ENCODE data around the gene SHROOM3.

Gene SHROOM3

GRCh38 chr4:76494243-76494642 lies 59.2 kb downstream of the SHROOM3 start:
- DNase-seq (ENCODE audit: low read depth): no peak

GRCh38 chr4:76494871-76495590 lies 60.0 kb downstream of the SHROOM3 start:
- DNase-seq (ENCODE audit: low read depth): no peak

- no peak for DNase-seq (ENCODE audit: low read depth)
Observed at GRCh38 chr4:76498550-76498949, 63.5 kb downstream of the SHROOM3 start.

GRCh38 chr4:76499461-76499860 lies 64.4 kb downstream of the SHROOM3 start:
- DNase-seq (ENCODE audit: low read depth): no peak

DNA sequence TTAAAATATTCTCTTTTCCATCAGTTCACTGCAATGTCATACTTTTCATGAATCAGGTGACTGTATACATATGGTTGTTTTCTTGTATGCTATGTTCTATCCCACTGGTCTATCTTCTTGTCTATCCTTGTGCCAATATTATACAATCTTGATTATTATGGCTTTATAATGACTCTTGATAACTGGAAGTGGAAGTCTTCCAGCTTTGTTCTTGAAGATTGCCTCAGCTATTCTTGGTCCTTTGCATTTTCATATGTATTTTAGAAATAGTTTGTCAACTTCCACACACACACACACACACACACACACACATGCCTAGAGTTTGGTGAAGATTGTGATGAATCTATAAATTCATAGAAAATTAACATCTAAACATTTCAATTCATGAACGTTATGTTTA lies 67.9 kb downstream of the SHROOM3 start:
- no peak for DNase-seq (ENCODE audit: low read depth)

DNA sequence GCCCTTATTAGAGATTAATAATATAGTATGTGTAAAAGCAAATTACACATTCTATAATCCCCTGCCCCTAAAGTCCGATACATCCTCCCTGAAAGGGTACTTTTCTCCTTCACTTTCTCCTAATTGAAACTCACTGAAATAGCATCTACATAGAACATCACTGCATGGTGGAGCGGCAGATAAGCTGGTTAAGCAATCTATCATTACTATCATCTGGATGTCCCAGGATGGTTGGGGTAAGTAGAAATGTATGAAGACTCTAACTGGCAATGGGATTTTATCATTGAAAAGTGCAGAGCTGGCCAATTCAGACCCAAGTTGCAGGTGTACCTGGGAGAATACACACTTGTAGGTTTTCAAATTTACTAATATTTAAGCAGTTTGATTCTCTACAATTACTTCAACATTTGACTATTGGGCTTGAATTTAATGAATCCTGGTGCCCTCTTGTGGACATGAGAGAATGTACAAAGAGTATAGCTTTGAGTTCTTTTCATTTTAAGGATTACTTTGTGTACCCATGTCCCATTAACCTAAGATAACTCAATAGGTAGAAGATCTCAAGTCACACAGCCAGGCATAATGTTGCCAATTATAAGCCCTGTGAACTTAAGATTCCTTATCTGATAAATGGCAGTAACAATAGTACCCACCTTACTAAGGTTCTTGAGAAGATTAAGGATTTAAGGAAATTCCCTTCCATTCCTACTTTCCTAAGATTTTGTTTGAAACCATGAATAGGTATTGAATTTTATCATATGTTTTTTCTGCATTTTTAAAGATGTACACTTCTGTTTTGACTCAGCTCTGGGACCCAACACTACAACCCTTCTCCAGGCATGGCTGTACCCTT lies 69.8 kb downstream of the SHROOM3 start:
- DNase-seq (ENCODE audit: low read depth): no peak

- no peak for DNase-seq (ENCODE audit: low read depth)
Observed at GRCh38 chr4:76511947-76512346, 76.9 kb downstream of the SHROOM3 start.

DNA sequence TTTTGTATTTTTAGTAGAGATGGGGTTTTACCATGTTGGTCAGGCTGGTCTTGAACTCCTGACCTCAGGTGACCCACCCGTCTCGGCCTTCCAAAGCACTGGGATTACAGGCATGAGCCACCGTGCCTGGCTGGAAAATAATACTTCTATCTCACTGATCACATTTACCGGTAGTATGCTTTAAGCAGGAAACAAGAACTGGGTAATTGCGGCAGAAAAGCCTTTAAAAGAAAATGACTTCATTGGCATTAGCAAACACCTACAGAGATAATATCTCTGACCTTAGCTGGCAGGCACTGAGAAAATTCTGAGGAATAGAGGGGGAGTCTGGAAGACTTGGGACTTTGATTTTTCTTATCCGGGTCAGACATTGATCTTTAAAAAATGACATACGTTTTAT lies 78.5 kb downstream of the SHROOM3 start:
- no peak for DNase-seq (ENCODE audit: low read depth)

DNA sequence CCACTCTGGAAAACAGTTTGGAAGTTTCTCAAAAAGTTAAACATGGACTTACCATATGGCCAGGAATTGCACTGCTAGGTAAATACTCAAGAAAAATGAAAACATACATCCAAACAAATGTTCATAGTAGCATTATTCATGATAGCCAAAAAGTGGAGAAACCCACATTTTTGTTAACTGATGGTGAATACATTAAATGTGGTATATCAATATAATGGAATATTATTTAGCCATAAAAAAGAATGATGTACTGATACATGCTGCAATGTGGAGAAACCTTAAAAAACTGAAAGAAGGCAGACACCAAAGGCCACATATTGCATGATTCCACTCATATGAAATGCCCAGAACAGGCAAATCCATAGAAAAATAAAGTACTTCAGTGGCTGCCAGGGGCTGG lies 79.1 kb downstream of the SHROOM3 start:
- DNase-seq (ENCODE audit: low read depth): no peak

GRCh38 chr4:76515975-76516843 lies 81.2 kb downstream of the SHROOM3 start:
- no peak for DNase-seq (ENCODE audit: low read depth)

GRCh38 chr4:76518241-76518640 lies 83.2 kb downstream of the SHROOM3 start:
- no peak for DNase-seq (ENCODE audit: low read depth)

GRCh38 chr4:76523593-76523992 lies 88.6 kb downstream of the SHROOM3 start:
- DNase-seq (ENCODE audit: low read depth): no peak

DNA sequence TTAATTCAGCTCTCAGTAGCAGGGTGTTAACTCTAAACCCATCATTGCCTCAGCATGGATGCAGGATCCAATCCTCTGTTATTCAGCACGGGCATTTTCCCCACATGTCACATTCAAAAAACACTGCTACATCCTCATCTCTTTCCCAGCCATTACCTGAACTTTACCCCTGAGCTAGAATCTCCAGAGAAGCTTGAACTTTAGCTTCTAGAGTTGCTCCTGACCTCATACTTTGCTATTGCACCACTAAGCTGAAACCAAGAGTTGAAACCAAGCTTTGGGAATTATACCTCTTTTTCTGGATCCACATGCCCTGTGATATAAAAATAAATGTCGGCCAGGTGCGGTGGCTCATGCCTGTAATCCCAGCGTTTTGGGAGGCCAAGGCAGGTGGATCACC lies 90.7 kb downstream of the SHROOM3 start:
- DNase-seq (ENCODE audit: low read depth): no peak

GRCh38 chr4:76526585-76526990 lies 91.6 kb downstream of the SHROOM3 start:
- DNase-seq (ENCODE audit: low read depth): no peak

- no peak for DNase-seq (ENCODE audit: low read depth)
Observed at GRCh38 chr4:76527666-76528065, 92.6 kb downstream of the SHROOM3 start.

- no peak for DNase-seq (ENCODE audit: low read depth)
Observed at GRCh38 chr4:76531597-76531996, 96.6 kb downstream of the SHROOM3 start.

DNA sequence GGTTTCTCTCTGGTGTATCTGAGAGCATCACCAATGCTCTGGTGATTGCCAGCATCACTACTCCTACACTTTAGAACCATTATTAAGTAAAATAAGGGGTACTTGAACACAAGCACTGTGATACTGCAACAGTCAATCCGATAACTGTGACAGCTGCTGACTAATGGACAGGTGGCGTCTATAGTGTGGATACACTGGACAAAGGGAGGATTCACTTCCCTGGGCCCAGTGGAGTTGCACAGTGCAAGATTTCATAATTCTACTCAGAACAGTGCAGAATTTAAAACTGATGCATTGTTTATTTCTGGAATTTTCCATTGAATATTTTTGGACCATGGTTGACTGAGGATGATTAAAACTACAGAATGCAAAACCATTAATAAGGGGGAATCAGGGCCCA lies 97.8 kb downstream of the SHROOM3 start:
- DNase-seq (ENCODE audit: low read depth): no peak

GRCh38 chr4:76533314-76533713 lies 98.3 kb downstream of the SHROOM3 start:
- DNase-seq (ENCODE audit: low read depth): no peak

- no peak for DNase-seq (ENCODE audit: low read depth)
Observed at GRCh38 chr4:76535603-76536372, 100.8 kb downstream of the SHROOM3 start.

- no peak for DNase-seq (ENCODE audit: low read depth)
Observed at GRCh38 chr4:76536373-76536689, 101.3 kb downstream of the SHROOM3 start.

DNA sequence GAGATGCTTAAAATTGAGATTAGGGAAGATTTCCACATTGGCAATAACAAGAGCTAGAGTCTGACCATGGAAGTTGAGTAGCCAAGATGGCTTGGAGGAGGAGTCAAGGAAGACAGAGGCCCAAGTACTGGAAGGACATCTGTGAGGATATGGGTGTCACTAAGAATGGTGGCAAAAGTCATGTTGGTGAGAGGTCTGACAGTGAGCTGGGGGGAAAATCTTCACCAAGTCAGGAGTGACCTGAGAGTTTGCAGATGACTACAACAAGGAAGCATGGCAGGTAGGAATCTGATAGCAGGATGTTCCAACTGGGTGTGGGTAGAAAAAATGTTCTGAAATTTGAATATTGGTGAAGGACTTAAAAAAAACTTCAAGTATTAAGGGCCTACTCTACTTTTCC lies 103.3 kb downstream of the SHROOM3 start:
- DNase-seq (ENCODE audit: low read depth): no peak

- no peak for DNase-seq (ENCODE audit: low read depth)
Observed at GRCh38 chr4:76539979-76540378, 105.0 kb downstream of the SHROOM3 start.
